Vagina (tissue), 2 donors: ENCODE measurements around the gene WDR35.

Experiments used
- CTCF ChIP-seq, 3 experiments: fragments of 450-650 bp in 2 of 3; fragments of 200-600 bp in 1 of 3; sonication (generic) in 1 of 3; IDR thresholded peaks; one replicate each; pipeline ENCODE4 v1.5.1; 2017 to 2019; ENCODE audit warnings: antibody characterized with exemption in 3 of 3, mild to moderate bottlenecking in 2 of 3, moderate library complexity in 2 of 3
- POLR2AphosphoS5 ChIP-seq, 2 donors: sonication (generic); formaldehyde crosslinking; IDR thresholded peaks; one replicate each; pipeline ENCODE4 v1.9.0; 2017; ENCODE audit warnings: antibody characterized with exemption in 2 of 2, mild to moderate bottlenecking in 2 of 2, low read depth in 1 of 2; ENCODE audit not compliant: insufficient read depth in 1 of 2

DNA sequence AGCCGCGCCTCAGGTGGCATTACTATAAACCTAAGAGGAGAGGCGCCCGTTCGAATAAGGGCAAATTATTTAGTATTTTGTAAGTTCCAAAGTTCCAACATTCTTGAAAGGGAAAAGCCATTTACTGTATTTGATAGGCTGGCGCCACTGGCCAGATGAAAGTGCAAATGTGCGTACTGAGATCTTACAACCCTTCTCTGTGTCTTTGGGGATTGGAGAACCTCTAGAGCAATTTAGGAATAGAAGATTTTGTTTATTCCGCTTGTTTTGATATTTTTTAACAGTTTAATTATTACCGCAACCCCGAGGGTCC lies 467 bp upstream of the WDR35 start:
- TF ChIP-seq CTCF (IDR thresholded peaks at IDR 0.05) = no peak
- no peak for TF ChIP-seq POLR2AphosphoS5 (IDR thresholded peaks at IDR 0.05; ENCODE audit: insufficient read depth in 1 of 2, low read depth in 1 of 2)
